CD4-positive, alpha-beta memory T cell (primary cell): Measurements from ENCODE around the gene COLEC11. TPM values are rescaled to one million over a fixed set of nuclear protein-coding genes. Genes with fewer than 3 reads are reported as not detected.

Experiments used
- CTCF ChIA-PET: fragments of 350-600 bp; sonication (Branson Sonifier 250); formaldehyde crosslinking; loops from one replicate; lab custom pipeline; 2021; ENCODE audit warnings: inconsistent platforms; ENCODE audit not compliant: partially characterized antibody; lab: Charles Lee
- POLR2A ChIA-PET: fragments of 350-600 bp; sonication (Branson Sonifier 250); formaldehyde crosslinking; loops from one replicate; lab custom pipeline; 2021; ENCODE audit not compliant: partially characterized antibody; lab: Charles Lee
- DNase-seq, 5 donors: peaks; one replicate each; pipeline versions ENCODE4 v3.0.0 to v3.0.0-alpha.2; 2020 to 2022; ENCODE audit warnings: mixed read lengths in 1 of 5
- H3K27ac ChIP-seq: one replicate; pipeline ENCODE4 v1.7.0; 2013; ENCODE audit warnings: low read depth, low read length
- H3K27me3 ChIP-seq: 2 replicates; pipeline ENCODE4 v1.7.0; 2013; ENCODE audit warnings: mild to moderate bottlenecking, low read length, moderate library complexity; ENCODE audit not compliant: insufficient read depth
- H3K36me3 ChIP-seq: 2 replicates; pipeline ENCODE4 v1.7.0; 2013; ENCODE audit warnings: mild to moderate bottlenecking, low read length, moderate library complexity; ENCODE audit not compliant: insufficient read depth
- H3K4me1 ChIP-seq: 2 replicates; pipeline ENCODE4 v1.7.0; 2013; ENCODE audit warnings: mild to moderate bottlenecking, low read length, moderate library complexity; ENCODE audit not compliant: insufficient read depth
- H3K4me3 ChIP-seq, 2 donors: one replicate each; pipeline ENCODE4 v1.7.0; 2013; ENCODE audit warnings: low read length in 2 of 2, mild to moderate bottlenecking in 1 of 2
- H3K9me3 ChIP-seq, 2 donors: one replicate each; pipeline ENCODE4 v1.7.0; 2013; ENCODE audit warnings: low read length in 2 of 2, control low read depth in 1 of 2; ENCODE audit not compliant: control insufficient read depth in 1 of 2
- H3K27ac Mint-ChIP-seq, 7 donors: one replicate each; pipeline ENCODE4 v1.8.0; 2020 to 2021; ENCODE audit warnings: mixed read lengths in 7 of 7, mild to moderate bottlenecking in 6 of 7, inconsistent platforms in 3 of 7, moderate library complexity in 3 of 7
- H3K27me3 Mint-ChIP-seq, 2 donors: one replicate each; pipeline ENCODE4 v1.8.0; 2020 to 2021; ENCODE audit warnings: mixed read lengths in 2 of 2
- H3K36me3 Mint-ChIP-seq, 2 donors: one replicate each; pipeline ENCODE4 v1.8.0; 2020 to 2021; ENCODE audit warnings: mixed read lengths in 2 of 2, inconsistent platforms in 1 of 2, mild to moderate bottlenecking in 1 of 2
- H3K4me1 Mint-ChIP-seq, 4 donors: one replicate each; pipeline ENCODE4 v1.8.0; 2020 to 2021; ENCODE audit warnings: mixed read lengths in 4 of 4, mild to moderate bottlenecking in 1 of 4
- H3K4me3 Mint-ChIP-seq, 8 donors: one replicate each; pipeline ENCODE4 v1.8.0; 2020 to 2021; ENCODE audit warnings: mixed read lengths in 8 of 8, mild to moderate bottlenecking in 7 of 8, moderate library complexity in 6 of 8, inconsistent platforms in 3 of 8
- H3K9me3 Mint-ChIP-seq, 8 donors: one replicate each; pipeline ENCODE4 v1.8.0; 2020 to 2021; ENCODE audit warnings: mixed read lengths in 8 of 8, mild to moderate bottlenecking in 5 of 8, inconsistent platforms in 3 of 8, moderate library complexity in 1 of 8
- intact Hi-C: fragments of 100-400 bp; cut with micrococcal nuclease; formaldehyde crosslinking; loops from one replicate; pipeline ENCODE4 v1.15.1; 2023
- polyA plus RNA-seq, 2 donors: library from polyadenylated mRNA; unstranded; fragments of 300-500 nt; fragmentation: Illumina TruSeq; gene quantifications; one replicate each; pipeline ENCODE4 v1.2.3, GENCODE V29; 2021
- total RNA-seq, 2 experiments: library from RNA; stranded (reverse); gene quantifications; one replicate each; pipeline ENCODE4 v1.2.3, GENCODE V29; 2021

Gene COLEC11
- total and polyA plus RNA-seq, 4 experiments from 2014 or later, result 0.30 TPM; not detected in 3

- Mint-ChIP-seq H3K36me3 (no peaks in the 10 kb centered on the region), H3K27me3 (peaks cover 2 to 5% of the 10 kb centered on the region in 2 donors), H3K27ac (peak overlapping the region in 1 of 7 donors; percentile 41), H3K9me3 (no peaks in the 10 kb centered on the region), H3K4me3 (no peak overlapping the region), H3K4me1 (no peaks in the 10 kb centered on the region)
- H3K4me3 ChIP-seq, result no peak overlapping the region
- no peaks in the 10 kb centered on the region for H3K36me3 ChIP-seq
- H3K9me3 ChIP-seq, result no peaks in the 10 kb centered on the region
- no peaks in the 10 kb centered on the region for H3K4me1 ChIP-seq
- DNase-seq, result no peak
- H3K27ac ChIP-seq, result no peak overlapping the region
- H3K27me3 ChIP-seq, result no peaks in the 10 kb centered on the region
- intact Hi-C loops, result no loop called here
- ChIA-PET POLR2A (no interaction called here), CTCF (no interaction called here)
Observed at GRCh38 chr2:3670376-3670775, 75.5 kb downstream of the COLEC11 start.

- Mint-ChIP-seq H3K4me3 (no peak overlapping the region), H3K36me3 (no peaks in the 10 kb centered on the region), H3K27me3 (peaks cover 2 to 5% of the 10 kb centered on the region in 2 donors), H3K4me1 (no peaks in the 10 kb centered on the region), H3K27ac (no peak overlapping the region), H3K9me3 (no peaks in the 10 kb centered on the region)
- DNase-seq, result no peak
- Histone ChIP-seq H3K27me3 (no peaks in the 10 kb centered on the region), H3K9me3 (no peaks in the 10 kb centered on the region), H3K4me3 (no peak overlapping the region), H3K4me1 (no peaks in the 10 kb centered on the region), H3K27ac (no peak overlapping the region), H3K36me3 (no peaks in the 10 kb centered on the region)
- intact Hi-C loops, result no loop called here
- CTCF ChIA-PET, result no interaction called here
- POLR2A ChIA-PET, result no interaction called here
Observed at GRCh38 chr2:3670941-3671340, 76.0 kb downstream of the COLEC11 start.

- CTCF ChIA-PET, result no interaction called here
- H3K4me1 ChIP-seq, result no peaks in the 10 kb centered on the region
- no peaks in the 10 kb centered on the region for H3K36me3 ChIP-seq
- H3K27ac ChIP-seq, result no peak overlapping the region
- no peaks in the 10 kb centered on the region for H3K9me3 Mint-ChIP-seq
- no peaks in the 10 kb centered on the region for H3K4me1 Mint-ChIP-seq
- no peak for DNase-seq
- H3K4me3 Mint-ChIP-seq, result no peak overlapping the region
- no peaks in the 10 kb centered on the region for H3K27me3 ChIP-seq
- H3K4me3 ChIP-seq, result no peak overlapping the region
- POLR2A ChIA-PET, result no interaction called here
- H3K27me3 Mint-ChIP-seq, result peaks cover 3 to 6% of the 10 kb centered on the region in 2 donors
- no peak overlapping the region for H3K27ac Mint-ChIP-seq
- H3K9me3 ChIP-seq, result no peaks in the 10 kb centered on the region
- H3K36me3 Mint-ChIP-seq, result no peaks in the 10 kb centered on the region
- intact Hi-C loops, result no loop called here
Observed at GRCh38 chr2:3672861-3673678, 78.2 kb downstream of the COLEC11 start.

- Mint-ChIP-seq H3K27ac (no peak overlapping the region), H3K9me3 (no peaks in the 10 kb centered on the region)
- CTCF ChIA-PET, result no interaction called here
Observed at GRCh38 chr2:3674066-3674845, 79.3 kb downstream of the COLEC11 start.

DNA sequence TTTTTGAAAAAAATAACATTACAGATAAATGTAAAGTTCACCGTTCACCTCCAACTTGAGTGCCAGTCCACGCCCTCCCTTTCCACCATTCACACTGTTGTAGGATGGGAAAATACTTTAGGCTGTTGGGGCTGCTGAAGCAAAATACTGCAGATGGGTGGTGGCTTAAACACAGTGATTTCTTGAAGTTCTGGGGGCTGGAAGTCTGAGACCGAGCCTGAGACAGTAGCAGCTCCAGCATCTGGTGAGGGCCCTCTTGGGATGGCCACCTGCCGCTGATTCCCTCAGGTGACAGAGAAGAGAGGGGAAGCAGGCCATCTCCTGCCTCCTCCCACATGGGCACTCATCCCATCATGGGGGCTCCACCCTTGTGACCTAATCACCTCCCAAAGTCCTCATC is 80.8 kb downstream of the COLEC11 start:
- intact Hi-C loops, result no loop called here
- Histone ChIP-seq H3K27ac (no peak overlapping the region), H3K4me1 (no peaks in the 10 kb centered on the region), H3K4me3 (no peak overlapping the region), H3K36me3 (no peaks in the 10 kb centered on the region), H3K9me3 (no peaks in the 10 kb centered on the region), H3K27me3 (no peaks in the 10 kb centered on the region)
- DNase-seq, result no peak
- H3K27me3 Mint-ChIP-seq, result peaks cover 2 to 6% of the 10 kb centered on the region in 2 donors
- ChIA-PET CTCF (no interaction called here), POLR2A (no interaction called here)
- H3K36me3 Mint-ChIP-seq, result no peaks in the 10 kb centered on the region
- no peak overlapping the region for H3K27ac Mint-ChIP-seq
- H3K4me1 Mint-ChIP-seq, result no peaks in the 10 kb centered on the region
- H3K4me3 Mint-ChIP-seq, result no peak overlapping the region
- no peaks in the 10 kb centered on the region for H3K9me3 Mint-ChIP-seq

More at GRCh38 chr2:3674066-3674845, 79.3 kb downstream of the COLEC11 start:
- H3K4me3 ChIP-seq, result no peak overlapping the region
- H3K4me1 ChIP-seq, result no peaks in the 10 kb centered on the region
- no peaks in the 10 kb centered on the region for H3K36me3 ChIP-seq
- intact Hi-C loops, result no loop called here
- POLR2A ChIA-PET, result no interaction called here
- H3K4me3 Mint-ChIP-seq, result no peak overlapping the region
- no peaks in the 10 kb centered on the region for H3K27me3 ChIP-seq
- no peak for DNase-seq
- peaks cover 4 to 6% of the 10 kb centered on the region in 2 donors for H3K27me3 Mint-ChIP-seq
- H3K4me1 Mint-ChIP-seq, result no peaks in the 10 kb centered on the region
- no peak overlapping the region for H3K27ac ChIP-seq
- no peaks in the 10 kb centered on the region for H3K9me3 ChIP-seq
- no peaks in the 10 kb centered on the region for H3K36me3 Mint-ChIP-seq

DNA sequence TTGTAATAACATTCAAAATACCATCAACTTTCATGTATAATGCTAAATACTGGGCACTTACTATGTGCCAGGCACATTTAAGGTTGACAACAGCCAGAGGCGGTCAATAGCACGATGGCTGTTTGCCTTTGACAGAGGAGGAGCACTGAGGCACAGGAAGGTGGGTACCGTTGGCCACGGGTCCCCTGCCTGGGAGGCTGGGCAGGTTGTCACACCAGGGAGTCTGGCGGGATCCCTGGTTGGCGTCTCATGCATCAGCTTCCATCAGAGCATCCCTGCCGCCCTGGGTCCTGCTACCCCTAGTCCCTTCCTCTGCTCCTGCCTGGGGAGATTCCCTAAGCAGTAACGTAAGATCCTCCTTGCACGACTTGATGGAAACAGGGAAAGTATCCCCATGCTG is 82.5 kb downstream of the COLEC11 start:
- H3K9me3 ChIP-seq, result no peaks in the 10 kb centered on the region
- no peak overlapping the region for H3K27ac Mint-ChIP-seq
- no peaks in the 10 kb centered on the region for H3K4me1 Mint-ChIP-seq

GRCh38 chr2:3678212-3678611 is 83.3 kb downstream of the COLEC11 start:
- Histone ChIP-seq H3K4me1 (no peaks in the 10 kb centered on the region), H3K4me3 (no peak overlapping the region), H3K27ac (no peak overlapping the region), H3K36me3 (no peaks in the 10 kb centered on the region), H3K27me3 (no peaks in the 10 kb centered on the region), H3K9me3 (no peaks in the 10 kb centered on the region)
- ChIA-PET POLR2A (no interaction called here), CTCF (no interaction called here)
- H3K4me3 Mint-ChIP-seq, result no peak overlapping the region
- no peaks in the 10 kb centered on the region for H3K4me1 Mint-ChIP-seq
- no peak overlapping the region for H3K27ac Mint-ChIP-seq
- H3K9me3 Mint-ChIP-seq, result no peaks in the 10 kb centered on the region
- DNase-seq, result no peak
- intact Hi-C loops, result no loop called here
- H3K27me3 Mint-ChIP-seq, result peaks cover 2 to 4% of the 10 kb centered on the region in 2 donors
- no peaks in the 10 kb centered on the region for H3K36me3 Mint-ChIP-seq

More for the DNA sequence above, 82.5 kb downstream of the COLEC11 start:
- CTCF ChIA-PET, result no interaction called here
- POLR2A ChIA-PET, result no interaction called here
- H3K27me3 Mint-ChIP-seq, result peaks cover 2 to 6% of the 10 kb centered on the region in 2 donors
- no peak overlapping the region for H3K4me3 Mint-ChIP-seq
- no peaks in the 10 kb centered on the region for H3K27me3 ChIP-seq
- no peaks in the 10 kb centered on the region for H3K4me1 ChIP-seq
- no peaks in the 10 kb centered on the region for H3K36me3 Mint-ChIP-seq
- intact Hi-C loops, result no loop called here
- DNase-seq, result no peak
- no peaks in the 10 kb centered on the region for H3K36me3 ChIP-seq
- no peak overlapping the region for H3K27ac ChIP-seq
- H3K9me3 Mint-ChIP-seq, result no peaks in the 10 kb centered on the region
- no peak overlapping the region for H3K4me3 ChIP-seq
